Ishikawa (cell line): Measurements from ENCODE around the gene SPATA31D1.

ENCODE experiments used
- CEBPB ChIP-seq: IDR thresholded peaks from 2 replicates; pipeline ENCODE4 v1.6.1; 2012
- CREB1 ChIP-seq: IDR thresholded peaks from 2 replicates; pipeline ENCODE4 v1.6.1; 2012; ENCODE audit warnings: low read depth
- EGR1 ChIP-seq: IDR thresholded peaks from 2 replicates; pipeline ENCODE4 v1.6.1; 2012
- EP300 ChIP-seq: IDR thresholded peaks from 2 replicates; pipeline ENCODE4 v1.6.1; 2012; ENCODE audit warnings: borderline replicate concordance
- FOXM1 ChIP-seq: IDR thresholded peaks from 2 replicates; pipeline ENCODE4 v1.6.1; 2012; ENCODE audit warnings: low read depth, borderline replicate concordance
- MAX ChIP-seq: IDR thresholded peaks from 2 replicates; pipeline ENCODE4 v1.6.1; 2012
- NFIC ChIP-seq: IDR thresholded peaks from 2 replicates; pipeline ENCODE4 v1.6.1; 2012
- RAD21 ChIP-seq: IDR thresholded peaks from 2 replicates; pipeline ENCODE4 v1.6.1; 2012; ENCODE audit warnings: low read depth
- REST ChIP-seq: IDR thresholded peaks from 2 replicates; pipeline ENCODE4 v1.6.1; 2012; ENCODE audit warnings: low read depth, mild to moderate bottlenecking
- TAF1 ChIP-seq: IDR thresholded peaks from 2 replicates; pipeline ENCODE4 v1.6.1; 2012; ENCODE audit warnings: low read depth, mild to moderate bottlenecking
- TCF12 ChIP-seq: IDR thresholded peaks from 2 replicates; pipeline ENCODE4 v1.6.1; 2012; ENCODE audit warnings: low read depth
- TEAD4 ChIP-seq: IDR thresholded peaks from 2 replicates; pipeline ENCODE4 v1.6.1; 2012
- USF1 ChIP-seq: IDR thresholded peaks from 2 replicates; pipeline ENCODE4 v1.6.1; 2012
- YY1 ChIP-seq: IDR thresholded peaks from 2 replicates; pipeline ENCODE4 v1.6.1; 2012; ENCODE audit warnings: low read depth
- ZBTB7A ChIP-seq: IDR thresholded peaks from 2 replicates; pipeline ENCODE4 v1.6.1; 2012; ENCODE audit warnings: low read depth

Gene SPATA31D1

GRCh38 chr9:82031538-82032280 lies 43.1 kb downstream of the SPATA31D1 start:
- no peak for TF ChIP-seq TEAD4
- TF ChIP-seq USF1 = peak; percentile 55

GRCh38 chr9:82034956-82035731 lies 46.6 kb downstream of the SPATA31D1 start:
- TF ChIP-seq EGR1 (no peak), CREB1 (no peak), RAD21 (no peak), EP300 (no peak), YY1 (no peak), CEBPB (no peak), TAF1 (no peak), MAX (no peak), FOXM1 (no peak), REST (no peak), NFIC (no peak), TCF12 (no peak), USF1 (no peak), ZBTB7A (no peak), TEAD4 (no peak)

- no peak for TF ChIP-seq YY1
- no peak for TF ChIP-seq TEAD4
- no peak for TF ChIP-seq CEBPB
- TF ChIP-seq MAX = no peak
- TF ChIP-seq RAD21 = no peak
- no peak for TF ChIP-seq FOXM1
- no peak for TF ChIP-seq EP300
- no peak for TF ChIP-seq EGR1
- TF ChIP-seq NFIC = no peak
- no peak for TF ChIP-seq TAF1
- no peak for TF ChIP-seq CREB1
- TF ChIP-seq REST = no peak
- TF ChIP-seq ZBTB7A = no peak
- no peak for TF ChIP-seq USF1
- TF ChIP-seq TCF12 = no peak
Observed at GRCh38 chr9:82036086-82036485, 47.5 kb downstream of the SPATA31D1 start.

GRCh38 chr9:82037126-82037525 lies 48.6 kb downstream of the SPATA31D1 start:
- TF ChIP-seq EP300 (no peak), REST (no peak), TEAD4 (no peak), EGR1 (no peak), TAF1 (no peak), FOXM1 (no peak)
